Amniotic epithelial cell (primary cell): ENCODE results near the gene FOXP2.
A peak's percentile ranks its signal among the peaks of the same experiment; 100 is the strongest.

Source experiments
- DNase-seq: peaks from one replicate; pipeline ENCODE4 v3.0.0-alpha.2; 2010; ENCODE audit warnings: low read depth

FOXP2 gene

DNA sequence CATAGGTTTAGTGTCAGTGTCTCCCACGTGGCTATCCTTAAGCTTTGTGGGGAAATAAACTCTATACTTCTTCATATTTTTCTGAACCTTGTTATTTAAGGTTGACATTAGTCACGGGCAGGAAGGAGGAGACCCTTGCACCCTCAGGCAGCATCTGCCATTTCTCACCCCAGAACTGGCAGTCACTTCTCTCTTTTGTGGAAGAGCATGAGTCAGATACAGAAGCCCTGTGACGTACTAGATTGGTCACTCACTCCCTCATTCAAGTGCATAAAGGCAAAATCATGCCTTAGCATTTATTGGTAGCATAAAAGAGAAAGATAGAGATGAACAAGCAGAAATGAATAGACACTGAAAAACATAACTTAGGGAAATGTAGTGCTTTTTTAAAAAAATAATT lies 301.3 kb downstream of the FOXP2 start:
- peak; percentile 13 for DNase-seq

DNA sequence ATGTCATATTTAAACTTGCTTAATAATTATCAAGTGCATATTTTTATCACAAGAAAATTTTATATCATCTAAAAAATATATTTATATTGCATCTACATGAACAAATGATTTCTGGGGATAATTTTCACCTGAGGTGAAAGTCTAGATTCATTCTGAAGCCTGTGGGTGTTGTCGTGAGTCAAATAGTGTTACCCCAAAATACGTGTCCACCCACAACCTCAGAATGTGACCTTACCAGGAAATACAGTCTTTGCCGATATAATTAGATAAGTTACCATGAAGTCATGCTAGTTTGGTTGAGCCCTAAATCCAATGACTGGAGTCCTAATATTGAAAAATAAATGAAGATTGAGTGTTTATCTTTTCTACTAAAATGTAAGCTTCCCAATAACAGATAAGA lies 304.2 kb downstream of the FOXP2 start:
- no peak for DNase-seq

DNA sequence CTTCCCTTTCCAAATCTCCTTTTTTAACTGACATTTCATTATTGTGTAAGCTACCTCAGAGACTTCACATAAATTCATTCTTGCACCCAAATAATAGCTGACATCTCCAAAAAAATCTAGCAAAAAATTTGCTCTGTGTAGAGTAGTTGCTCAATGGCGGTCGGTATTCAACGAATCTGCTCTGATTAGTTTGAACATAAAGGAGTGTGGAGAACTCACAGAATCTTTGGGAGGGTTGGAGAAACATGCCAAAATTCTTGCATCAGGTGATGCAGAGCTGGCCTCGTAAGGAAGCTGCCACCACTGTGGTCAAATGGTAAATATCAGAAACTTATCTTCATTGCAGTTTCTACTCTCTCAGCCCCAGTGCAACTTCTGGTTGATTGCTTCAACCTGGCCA lies 306.1 kb downstream of the FOXP2 start:
- peak; percentile 2 for DNase-seq

DNA sequence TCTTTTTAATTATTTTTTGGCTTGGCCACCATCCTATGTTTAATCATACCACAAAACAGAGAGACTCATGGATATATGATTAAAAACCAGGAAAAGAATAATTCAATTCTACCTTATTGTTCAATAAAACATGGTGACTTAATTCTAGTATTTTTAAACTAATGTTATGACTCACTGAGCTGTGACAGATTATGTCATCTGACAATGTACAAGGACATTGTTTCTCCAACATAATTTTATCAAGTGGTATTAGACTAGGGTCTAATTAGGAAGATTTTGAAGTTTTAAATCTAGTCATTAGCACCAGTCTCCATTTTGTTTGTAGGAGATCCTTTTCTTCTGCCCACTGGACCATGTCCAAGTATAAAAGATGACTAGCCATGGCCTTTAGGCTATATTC lies 307.9 kb downstream of the FOXP2 start:
- DNase-seq, result no peak

DNA sequence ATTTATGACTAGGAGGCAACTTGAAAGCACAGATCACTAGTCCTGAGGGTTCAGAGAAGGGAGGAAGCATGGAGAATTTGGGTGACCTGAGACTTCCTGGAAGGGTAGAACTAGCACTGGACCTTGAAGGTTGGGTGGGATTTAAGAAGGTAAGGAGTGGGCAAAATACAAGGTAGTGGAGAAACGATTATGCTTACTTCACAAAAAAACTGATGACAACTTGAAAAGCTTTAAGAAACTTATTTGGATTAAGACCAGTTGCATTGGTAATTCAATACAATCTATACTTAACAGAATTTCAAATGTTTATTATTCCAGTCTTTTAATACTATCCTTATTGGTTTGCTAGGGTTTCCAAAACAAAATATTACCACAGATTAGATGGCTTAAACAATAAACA lies 308.7 kb downstream of the FOXP2 start:
- DNase-seq, result no peak

DNA sequence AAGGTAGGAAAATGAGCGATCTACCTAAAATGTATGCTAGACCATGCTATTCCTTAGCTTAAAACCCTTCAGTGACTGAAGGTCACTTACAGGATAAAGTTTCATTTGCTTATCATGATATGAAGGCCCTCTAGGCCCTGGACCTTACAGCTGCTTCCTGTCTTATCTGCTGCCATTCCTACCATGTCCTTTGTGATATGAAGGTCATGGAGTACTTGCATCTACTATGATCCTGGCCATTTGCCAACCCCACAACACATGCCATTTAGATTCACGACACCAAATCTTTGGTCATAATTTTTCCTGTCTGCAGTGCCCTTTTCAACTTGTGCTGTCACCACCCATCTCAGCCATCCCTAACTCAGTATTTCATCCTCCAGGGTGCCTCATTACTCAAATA lies 325.5 kb downstream of the FOXP2 start:
- DNase-seq, result no peak

DNA sequence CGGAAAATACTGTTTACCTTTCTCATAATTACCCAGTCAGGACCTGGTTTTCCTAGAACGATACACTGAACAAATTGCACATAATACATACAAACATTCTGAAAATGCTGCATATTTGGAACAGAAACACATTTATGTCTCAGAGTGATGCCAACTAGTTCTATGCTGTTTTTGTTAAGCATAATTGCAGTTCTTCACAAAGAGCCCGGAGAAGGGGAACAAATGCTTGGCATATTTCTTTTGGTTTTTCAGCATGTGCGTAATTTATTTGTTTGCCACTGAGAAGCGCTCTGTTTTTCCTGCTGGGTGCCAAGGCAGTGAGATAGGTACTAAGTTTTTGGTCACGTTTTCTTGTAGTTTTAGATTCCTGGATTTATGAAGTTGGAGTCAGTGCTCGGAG lies 326.3 kb downstream of the FOXP2 start:
- no peak for DNase-seq

DNA sequence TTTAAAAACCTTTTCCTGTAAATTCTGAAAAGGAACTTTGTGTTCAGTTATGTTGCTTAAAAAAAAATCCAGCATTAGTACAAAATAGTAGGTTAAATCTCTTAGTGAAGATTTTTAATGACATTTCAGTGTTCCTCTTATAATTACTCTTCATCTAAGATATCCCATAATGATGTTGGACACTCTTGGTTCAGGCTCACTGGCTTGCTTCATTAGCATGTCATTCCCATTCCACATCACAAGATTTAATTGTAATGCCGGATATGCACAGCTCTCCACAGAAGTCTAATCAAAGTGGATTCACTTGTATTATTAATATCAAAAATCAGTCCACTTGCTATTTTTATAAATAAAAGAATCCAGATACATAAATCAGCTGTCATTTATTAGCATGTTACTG lies 327.3 kb downstream of the FOXP2 start:
- DNase-seq, result no peak
